Testis (tissue), 3 donors: ENCODE measurements around the gene ELOVL3. TPM values are rescaled to one million over a fixed set of nuclear protein-coding genes. Genes with fewer than 3 reads are reported as not detected.

Experiments
- DNase-seq: peaks from one replicate; pipeline ENCODE4 v3.0.0-alpha.2; 2019
- H3K27ac ChIP-seq, 2 donors: fragments of 200-600 bp; sonication (generic); one replicate each; pipeline ENCODE4 v1.5.1; 2019
- H3K27me3 ChIP-seq: fragments of 200-600 bp; sonication (generic); one replicate; pipeline ENCODE4 v1.5.1; 2019
- H3K36me3 ChIP-seq: fragments of 200-600 bp; sonication (generic); one replicate; pipeline ENCODE4 v1.5.1; 2017; ENCODE audit warnings: low read depth; ENCODE audit errors: missing control alignments
- H3K4me1 ChIP-seq: fragments of 200-600 bp; sonication (generic); one replicate; pipeline ENCODE4 v1.5.1; 2019
- H3K4me3 ChIP-seq, 2 donors: fragments of 200-600 bp; sonication (generic); one replicate each; pipeline ENCODE4 v1.5.1; 2017 to 2019
- H3K9me3 ChIP-seq: fragments of 200-600 bp; sonication (generic); one replicate; pipeline ENCODE4 v1.5.1; 2017
- POLR2A ChIP-seq: fragments of 450-650 bp; IDR thresholded peaks from one replicate; pipeline ENCODE4 v1.6.1; 2017; ENCODE audit warnings: antibody characterized with exemption, mild to moderate bottlenecking, moderate library complexity
- WGBS, 2 donors: methylation state at CpG; one replicate each; pipeline ENCODE4 v1.1.5; 2018; 5-methylcytosine and 5-hydroxymethylcytosine counted together
- intact Hi-C: fragments of 100-400 bp; cut with DNase I; formaldehyde crosslinking; loops from one replicate; pipeline ENCODE4 v1.15.1; 2023; ENCODE audit warnings: low total_unique reads
- polyA plus RNA-seq: library from polyadenylated mRNA; stranded (reverse); fragments of 350-450 nt; fragmentation: Illumina TruSeq; extraction: RNeasy Lipid Tissue Mini Kit (QIAGEN cat#74804); gene quantifications from one replicate; pipeline ENCODE4 v1.2.3, GENCODE V29; 2014; ENCODE audit warnings: low read depth, low replicate concordance; ENCODE audit not compliant: insufficient read depth
- total RNA-seq, 2 donors: library from RNA; depleted of rRNA; stranded (reverse); fragments of >200 nt; gene quantifications; one replicate each; pipeline ENCODE4 v1.2.3, GENCODE V29; 2016
- TF ChIP-seq, protein P1 (sequence below), 3 experiments: fragments of 450-650 bp in 2 of 3; fragments of 200-600 bp in 1 of 3; sonication (generic) in 1 of 3; IDR thresholded peaks; one replicate each; pipeline ENCODE4 v1.5.1; 2016 to 2019; ENCODE audit warnings: antibody characterized with exemption in 3 of 3, mild to moderate bottlenecking in 2 of 3, moderate library complexity in 1 of 3

The ELOVL3 gene
- total and polyA plus RNA-seq, 3 donors from 2014 or later = 1.5 to 5.0 (median 2.8) TPM

- Histone ChIP-seq H3K27me3 (no peaks in the 10 kb centered on the region), H3K4me3 (peak overlapping the region in 1 of 2 donors; percentile 32), H3K36me3 (no peaks in the 10 kb centered on the region), H3K27ac (no peak overlapping the region), H3K9me3 (no peaks in the 10 kb centered on the region), H3K4me1 (peaks cover 19% of the 10 kb centered on the region)
- WGBS, 2 donors = 38 to 39% methylated on average over 4 to 8 of the region's 8 CpGs
- intact Hi-C loops = no loop called here
- TF ChIP-seq POLR2A = no peak
- TF ChIP-seq, protein P1, sequence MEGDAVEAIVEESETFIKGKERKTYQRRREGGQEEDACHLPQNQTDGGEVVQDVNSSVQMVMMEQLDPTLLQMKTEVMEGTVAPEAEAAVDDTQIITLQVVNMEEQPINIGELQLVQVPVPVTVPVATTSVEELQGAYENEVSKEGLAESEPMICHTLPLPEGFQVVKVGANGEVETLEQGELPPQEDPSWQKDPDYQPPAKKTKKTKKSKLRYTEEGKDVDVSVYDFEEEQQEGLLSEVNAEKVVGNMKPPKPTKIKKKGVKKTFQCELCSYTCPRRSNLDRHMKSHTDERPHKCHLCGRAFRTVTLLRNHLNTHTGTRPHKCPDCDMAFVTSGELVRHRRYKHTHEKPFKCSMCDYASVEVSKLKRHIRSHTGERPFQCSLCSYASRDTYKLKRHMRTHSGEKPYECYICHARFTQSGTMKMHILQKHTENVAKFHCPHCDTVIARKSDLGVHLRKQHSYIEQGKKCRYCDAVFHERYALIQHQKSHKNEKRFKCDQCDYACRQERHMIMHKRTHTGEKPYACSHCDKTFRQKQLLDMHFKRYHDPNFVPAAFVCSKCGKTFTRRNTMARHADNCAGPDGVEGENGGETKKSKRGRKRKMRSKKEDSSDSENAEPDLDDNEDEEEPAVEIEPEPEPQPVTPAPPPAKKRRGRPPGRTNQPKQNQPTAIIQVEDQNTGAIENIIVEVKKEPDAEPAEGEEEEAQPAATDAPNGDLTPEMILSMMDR (IDR thresholded peaks at IDR 0.05) = no peak
- no peak for DNase-seq
Measured at GRCh38 chr10:102226542-102226870, 407 bp downstream of the ELOVL3 start.

DNA sequence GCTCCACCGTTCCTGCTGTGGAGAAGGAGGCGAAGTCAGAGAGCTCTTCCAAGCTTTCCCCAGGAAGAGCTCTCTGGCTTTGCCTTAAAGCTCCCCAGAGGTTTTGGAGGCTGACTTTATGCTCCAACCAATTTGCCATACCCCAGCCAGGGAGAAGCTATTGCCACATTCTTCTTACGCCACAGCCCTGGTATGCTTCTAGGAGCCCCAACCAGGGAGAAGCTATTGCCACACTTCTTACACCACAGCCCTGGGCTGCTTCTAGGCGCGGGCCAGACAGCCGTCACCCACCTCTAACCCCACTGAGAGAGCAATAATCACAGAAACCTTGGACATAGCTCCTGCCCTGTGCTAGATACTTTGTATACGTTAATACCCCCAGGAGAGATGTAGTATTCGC lies 951 bp downstream of the ELOVL3 start:
- TF ChIP-seq POLR2A = no peak
- TF ChIP-seq, protein P1 (IDR thresholded peaks at IDR 0.05) = no peak
- Histone ChIP-seq H3K9me3 (no peaks in the 10 kb centered on the region), H3K27me3 (no peaks in the 10 kb centered on the region), H3K27ac (no peak overlapping the region), H3K4me3 (no peak overlapping the region), H3K4me1 (peaks cover 20% of the 10 kb centered on the region), H3K36me3 (no peaks in the 10 kb centered on the region)
- intact Hi-C loops = no loop called here
- DNase-seq = no peak
- WGBS, 2 donors = 60% methylated on average over 8 of the region's 8 CpGs

DNA sequence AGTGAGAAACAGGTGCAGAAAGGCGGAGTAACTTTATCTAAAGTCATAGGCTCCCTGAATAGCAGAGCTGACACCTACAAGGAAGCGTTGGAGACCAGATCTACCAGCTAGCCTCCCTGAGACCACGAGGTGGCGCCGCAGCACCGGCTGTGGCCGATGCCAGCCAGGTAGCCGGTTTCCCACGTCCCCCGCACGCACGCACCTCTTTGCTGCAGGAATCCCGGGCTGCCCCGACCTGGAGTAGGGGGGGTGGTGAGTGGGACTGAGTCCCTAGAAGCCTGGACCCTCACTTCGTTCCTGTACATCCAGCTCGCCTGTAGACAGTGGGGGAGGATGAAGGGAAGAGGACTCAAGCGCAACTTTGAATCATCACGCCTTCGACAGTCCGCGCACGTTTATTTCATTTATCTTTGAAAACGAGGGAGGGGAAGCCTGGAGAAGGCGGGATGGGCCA lies 3.7 kb downstream of the ELOVL3 start:
- Histone ChIP-seq H3K9me3 (no peaks in the 10 kb centered on the region), H3K27me3 (no peaks in the 10 kb centered on the region), H3K4me1 (peaks cover 20% of the 10 kb centered on the region), H3K4me3 (peak overlapping the region; percentile 42 to 56), H3K36me3 (no peaks in the 10 kb centered on the region), H3K27ac (no peak overlapping the region)
- 0 to 1% methylated on average over 12 to 24 of the region's 24 CpGs for WGBS, 2 donors
- intact Hi-C loops = loop anchor here (5.0 kb wide), 1 partner anchor 122 kb away; no protein-coding TSS in a partner anchor
- TF ChIP-seq, protein P1 (IDR thresholded peaks at IDR 0.05) = peak; percentile 81 to 90 (median 90)
- TF ChIP-seq POLR2A = no peak
- DNase-seq = peak; percentile 89

- H3K27ac ChIP-seq = no peak overlapping the region
- peak; percentile 43 for DNase-seq
- intact Hi-C loops = loop anchor here (5.0 kb wide), 1 partner anchor 122 kb away; no protein-coding TSS in a partner anchor
- 0 to 13% methylated on average over 3 to 48 of the region's 50 CpGs for WGBS, 2 donors
- TF ChIP-seq POLR2A = no peak
- TF ChIP-seq, protein P1 (IDR thresholded peaks at IDR 0.05) = no peak
- H3K9me3 ChIP-seq = no peaks in the 10 kb centered on the region
- peaks cover 20% of the 10 kb centered on the region for H3K4me1 ChIP-seq
- no peaks in the 10 kb centered on the region for H3K36me3 ChIP-seq
- no peaks in the 10 kb centered on the region for H3K27me3 ChIP-seq
- H3K4me3 ChIP-seq = peak overlapping the region; percentile 42 to 56
Measured at GRCh38 chr10:102230264-102230860, 4.3 kb downstream of the ELOVL3 start.

- no peak for TF ChIP-seq POLR2A
- TF ChIP-seq, protein P1 (IDR thresholded peaks at IDR 0.05) = peak in 1 of 3 experiments; percentile 15
- no peaks in the 10 kb centered on the region for H3K36me3 ChIP-seq
- H3K9me3 ChIP-seq = no peaks in the 10 kb centered on the region
- peak overlapping the region; percentile 42 to 56 for H3K4me3 ChIP-seq
- H3K27me3 ChIP-seq = no peaks in the 10 kb centered on the region
- WGBS, 2 donors = 2 to 3% methylated on average over 17 to 52 of the region's 52 CpGs
- H3K4me1 ChIP-seq = peaks cover 20% of the 10 kb centered on the region
- peak; percentile 39 for DNase-seq
- intact Hi-C loops = loop anchor here (5.0 kb wide), 1 partner anchor 121 kb away; no protein-coding TSS in a partner anchor
- no peak overlapping the region for H3K27ac ChIP-seq
Measured at GRCh38 chr10:102230861-102231356, 4.8 kb downstream of the ELOVL3 start.
